ENCODE results near the gene ADAT3. TPM values are rescaled to one million over a fixed set of nuclear protein-coding genes. Genes with fewer than 3 reads are reported as not detected.

ADAT3 gene
- total RNA-seq, 1 donor from 2014 or later: 5.7 TPM

DNA sequence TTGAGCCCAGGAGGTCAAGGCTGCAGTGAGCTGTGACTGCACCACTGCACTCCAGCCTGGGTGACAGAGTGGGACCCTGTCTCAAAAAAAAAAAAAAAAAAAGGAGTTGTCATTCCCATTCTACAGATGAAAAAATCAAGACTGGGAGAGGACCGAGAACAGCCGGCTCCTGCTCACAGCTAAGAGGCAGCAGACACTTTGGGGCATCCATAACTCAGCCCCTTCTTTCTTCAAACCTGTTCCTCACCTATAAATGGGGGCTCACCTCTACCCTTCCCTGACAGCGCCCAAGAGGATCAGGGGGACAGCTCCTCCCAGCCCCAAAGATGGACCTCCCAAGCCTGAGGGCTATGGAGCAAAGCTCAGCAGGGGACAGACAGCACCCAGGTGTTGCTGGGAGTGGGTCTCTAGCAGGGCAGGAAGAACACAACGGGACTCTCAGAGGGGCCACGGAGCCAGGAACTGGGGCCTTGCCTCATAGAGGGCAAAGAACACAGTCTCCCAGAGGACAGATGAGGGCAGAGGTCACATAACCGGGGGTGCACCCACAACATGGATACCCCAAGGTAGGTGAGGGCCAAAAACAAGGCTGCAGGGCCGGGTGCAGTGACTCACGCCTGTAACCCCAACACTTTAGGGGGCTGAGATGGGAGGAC, 38.4 kb upstream of the ADAT3 start:
- TF ChIP-seq, protein P1, sequence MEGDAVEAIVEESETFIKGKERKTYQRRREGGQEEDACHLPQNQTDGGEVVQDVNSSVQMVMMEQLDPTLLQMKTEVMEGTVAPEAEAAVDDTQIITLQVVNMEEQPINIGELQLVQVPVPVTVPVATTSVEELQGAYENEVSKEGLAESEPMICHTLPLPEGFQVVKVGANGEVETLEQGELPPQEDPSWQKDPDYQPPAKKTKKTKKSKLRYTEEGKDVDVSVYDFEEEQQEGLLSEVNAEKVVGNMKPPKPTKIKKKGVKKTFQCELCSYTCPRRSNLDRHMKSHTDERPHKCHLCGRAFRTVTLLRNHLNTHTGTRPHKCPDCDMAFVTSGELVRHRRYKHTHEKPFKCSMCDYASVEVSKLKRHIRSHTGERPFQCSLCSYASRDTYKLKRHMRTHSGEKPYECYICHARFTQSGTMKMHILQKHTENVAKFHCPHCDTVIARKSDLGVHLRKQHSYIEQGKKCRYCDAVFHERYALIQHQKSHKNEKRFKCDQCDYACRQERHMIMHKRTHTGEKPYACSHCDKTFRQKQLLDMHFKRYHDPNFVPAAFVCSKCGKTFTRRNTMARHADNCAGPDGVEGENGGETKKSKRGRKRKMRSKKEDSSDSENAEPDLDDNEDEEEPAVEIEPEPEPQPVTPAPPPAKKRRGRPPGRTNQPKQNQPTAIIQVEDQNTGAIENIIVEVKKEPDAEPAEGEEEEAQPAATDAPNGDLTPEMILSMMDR (IDR thresholded peaks at IDR 0.05; ENCODE audit: insufficient read depth, low read depth, low read length): no peak
- TF ChIP-seq EZH2 (IDR thresholded peaks at IDR 0.05; ENCODE audit: insufficient read depth, low read length): no peak
- H2AFZ ChIP-seq (ENCODE audit: low read depth, low read length): no peak overlapping the region
- H3K9me3 Mint-ChIP-seq (ENCODE audit: unreplicated experiment): no peaks in the 10 kb centered on the region
- H3K4me1 Mint-ChIP-seq (ENCODE audit: low read depth, unreplicated experiment): no peaks in the 10 kb centered on the region
- H3K79me2 ChIP-seq (ENCODE audit: insufficient read depth, low read length): peaks cover 23% of the 10 kb centered on the region
- no peak overlapping the region for H3K27ac ChIP-seq (ENCODE audit: low read depth, low read length)
- H3K27me3 Mint-ChIP-seq (ENCODE audit: low read depth, unreplicated experiment): no peaks in the 10 kb centered on the region
- H3K36me3 ChIP-seq (ENCODE audit: insufficient read depth, low read length): no peaks in the 10 kb centered on the region
- no peak for DNase-seq (ENCODE audit: low read depth)
- peaks cover 3% of the 10 kb centered on the region for H3K4me1 ChIP-seq (ENCODE audit: insufficient read depth, low read length)
- H3K4me3 Mint-ChIP-seq (ENCODE audit: unreplicated experiment): no peak overlapping the region
- no peak overlapping the region for H3K4me2 ChIP-seq (ENCODE audit: low read length)
- H3K9ac ChIP-seq (ENCODE audit: low read length): no peak overlapping the region
- no peak overlapping the region for H3K27ac Mint-ChIP-seq (ENCODE audit: unreplicated experiment)
- H3K36me3 Mint-ChIP-seq (ENCODE audit: low read depth, unreplicated experiment): no peaks in the 10 kb centered on the region
- H3K4me3 ChIP-seq (ENCODE audit: insufficient read depth, low read depth, low read length): no peak overlapping the region
- H3K27me3 ChIP-seq (ENCODE audit: insufficient read depth, low read length): no peaks in the 10 kb centered on the region
- FAIRE-seq: no peak
- peaks cover 8% of the 10 kb centered on the region for H4K20me1 ChIP-seq (ENCODE audit: insufficient read depth, low read length)
- no peaks in the 10 kb centered on the region for H3K9me3 ChIP-seq (ENCODE audit: insufficient read depth, low read depth, low read length)

DNA sequence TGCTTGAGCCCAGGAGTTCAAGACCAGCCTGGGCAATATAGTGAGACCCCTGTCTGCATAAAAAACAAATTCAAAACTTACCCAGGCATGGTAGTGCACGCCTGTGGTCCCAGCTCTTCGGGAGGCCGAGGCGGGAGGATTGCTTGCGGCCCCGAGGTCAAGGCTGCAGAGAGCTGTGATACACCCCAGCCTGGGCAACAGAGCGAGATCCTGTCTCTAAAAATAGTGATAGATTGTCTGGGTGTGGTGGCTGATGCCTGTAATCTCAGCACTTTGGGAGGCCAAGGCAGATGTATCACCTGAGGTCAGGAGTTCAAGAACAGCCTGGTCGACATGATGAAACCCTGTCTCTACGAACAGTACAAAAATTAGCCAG, 37.9 kb upstream of the ADAT3 start:
- H3K9ac ChIP-seq (ENCODE audit: low read length): no peak overlapping the region
- no peak overlapping the region for H3K27ac ChIP-seq (ENCODE audit: low read depth, low read length)
- no peak for TF ChIP-seq EZH2 (IDR thresholded peaks at IDR 0.05; ENCODE audit: insufficient read depth, low read length)
- TF ChIP-seq, protein P1 (IDR thresholded peaks at IDR 0.05; ENCODE audit: insufficient read depth, low read depth, low read length): no peak
- H2AFZ ChIP-seq (ENCODE audit: low read depth, low read length): no peak overlapping the region
- H3K4me1 Mint-ChIP-seq (ENCODE audit: low read depth, unreplicated experiment): no peaks in the 10 kb centered on the region
- no peaks in the 10 kb centered on the region for H3K9me3 Mint-ChIP-seq (ENCODE audit: unreplicated experiment)
- H3K79me2 ChIP-seq (ENCODE audit: insufficient read depth, low read length): peaks cover 23% of the 10 kb centered on the region
- H3K4me2 ChIP-seq (ENCODE audit: low read length): no peak overlapping the region
- no peaks in the 10 kb centered on the region for H3K36me3 Mint-ChIP-seq (ENCODE audit: low read depth, unreplicated experiment)
- H3K27ac Mint-ChIP-seq (ENCODE audit: unreplicated experiment): no peak overlapping the region
- no peaks in the 10 kb centered on the region for H3K27me3 Mint-ChIP-seq (ENCODE audit: low read depth, unreplicated experiment)
- H3K4me3 ChIP-seq (ENCODE audit: insufficient read depth, low read depth, low read length): no peak overlapping the region
- no peaks in the 10 kb centered on the region for H3K36me3 ChIP-seq (ENCODE audit: insufficient read depth, low read length)
- no peak overlapping the region for H3K4me3 Mint-ChIP-seq (ENCODE audit: unreplicated experiment)
- peaks cover 3% of the 10 kb centered on the region for H4K20me1 ChIP-seq (ENCODE audit: insufficient read depth, low read length)
- FAIRE-seq (no peak), DNase-seq (ENCODE audit: low read depth) (no peak)
- H3K27me3 ChIP-seq (ENCODE audit: insufficient read depth, low read length): no peaks in the 10 kb centered on the region
- peaks cover 3% of the 10 kb centered on the region for H3K4me1 ChIP-seq (ENCODE audit: insufficient read depth, low read length)
- no peaks in the 10 kb centered on the region for H3K9me3 ChIP-seq (ENCODE audit: insufficient read depth, low read depth, low read length)

DNA sequence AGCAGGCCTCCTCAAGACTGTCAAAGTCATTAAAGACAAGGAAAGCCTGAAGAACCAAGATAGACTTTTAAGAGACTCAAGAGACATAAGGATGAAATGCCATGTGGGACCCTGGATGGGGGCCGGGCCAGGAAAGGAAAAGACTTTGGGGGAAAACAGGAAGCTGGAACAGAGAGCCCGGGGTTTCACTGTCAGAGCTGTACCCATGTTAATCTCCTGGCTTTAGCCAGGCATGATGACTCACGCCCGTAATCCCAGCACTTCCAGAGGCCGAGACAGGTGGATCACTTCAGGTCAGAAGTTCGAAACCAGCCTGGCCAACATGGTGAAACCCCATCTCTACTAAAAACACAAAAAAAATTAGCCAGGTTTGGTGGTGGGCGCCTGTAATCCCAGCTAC, 36.2 kb upstream of the ADAT3 start:
- Mint-ChIP-seq H3K27me3 (ENCODE audit: low read depth, unreplicated experiment) (no peaks in the 10 kb centered on the region), H3K36me3 (ENCODE audit: low read depth, unreplicated experiment) (no peaks in the 10 kb centered on the region), H3K4me1 (ENCODE audit: low read depth, unreplicated experiment) (peaks cover under 1% of the 10 kb centered on the region), H3K9me3 (ENCODE audit: unreplicated experiment) (no peaks in the 10 kb centered on the region), H3K27ac (ENCODE audit: unreplicated experiment) (no peak overlapping the region), H3K4me3 (ENCODE audit: unreplicated experiment) (peak overlapping the region; percentile 14)
- Histone ChIP-seq H3K4me2 (ENCODE audit: low read length) (no peak overlapping the region), H3K9ac (ENCODE audit: low read length) (no peak overlapping the region), H3K4me3 (ENCODE audit: insufficient read depth, low read depth, low read length) (no peak overlapping the region), H3K4me1 (ENCODE audit: insufficient read depth, low read length) (peaks cover 13% of the 10 kb centered on the region), H3K36me3 (ENCODE audit: insufficient read depth, low read length) (no peaks in the 10 kb centered on the region), H2AFZ (ENCODE audit: low read depth, low read length) (no peak overlapping the region), H3K9me3 (ENCODE audit: insufficient read depth, low read depth, low read length) (no peaks in the 10 kb centered on the region), H3K27ac (ENCODE audit: low read depth, low read length) (no peak overlapping the region), H4K20me1 (ENCODE audit: insufficient read depth, low read length) (peaks cover 12% of the 10 kb centered on the region), H3K79me2 (ENCODE audit: insufficient read depth, low read length) (peaks cover 36% of the 10 kb centered on the region), H3K27me3 (ENCODE audit: insufficient read depth, low read length) (no peaks in the 10 kb centered on the region)
- DNase-seq (ENCODE audit: low read depth) (no peak), FAIRE-seq (no peak)
- TF ChIP-seq EZH2 (IDR thresholded peaks at IDR 0.05; ENCODE audit: insufficient read depth, low read length): no peak
- TF ChIP-seq, protein P1 (IDR thresholded peaks at IDR 0.05; ENCODE audit: insufficient read depth, low read depth, low read length): no peak
